Trophoblast cell (in vitro differentiated cells and primary cell): ENCODE data around the gene SLX4IP.
A peak's percentile ranks its signal among the peaks of the same experiment; 100 is the strongest.
"Not testable (repeated sequence)": the region's sequence is repeated elsewhere in the genome, so short reads cannot be mapped to it uniquely, and the experiment has no call there.

Experiments used
- DNase-seq, 2 donors: peaks; one replicate each; pipeline ENCODE4 v3.0.0-alpha.2; 2016
- H2AFZ ChIP-seq: 2 replicates; pipeline ENCODE4 v1.6.1; 2013; ENCODE audit warnings: low read length, moderate library complexity, mild to moderate bottlenecking; ENCODE audit not compliant: insufficient read depth, poor library complexity
- H2AK5ac ChIP-seq: 2 replicates; pipeline ENCODE4 v1.6.1; 2013; ENCODE audit warnings: mild to moderate bottlenecking, low read length
- H2BK120ac ChIP-seq: 2 replicates; pipeline ENCODE4 v1.6.1; 2013; ENCODE audit warnings: low read length, mild to moderate bottlenecking, moderate library complexity; ENCODE audit not compliant: insufficient read depth, poor library complexity
- H2BK12ac ChIP-seq: 2 replicates; pipeline ENCODE4 v1.6.1; 2013; ENCODE audit warnings: mild to moderate bottlenecking, low read length, moderate library complexity
- H2BK5ac ChIP-seq: 2 replicates; pipeline ENCODE4 v1.6.1; 2013; ENCODE audit warnings: low read length, low read depth, moderate library complexity, mild to moderate bottlenecking; ENCODE audit not compliant: poor library complexity
- H3K14ac ChIP-seq: 2 replicates; pipeline ENCODE4 v1.6.1; 2013; ENCODE audit warnings: mild to moderate bottlenecking, low read length
- H3K18ac ChIP-seq: 2 replicates; pipeline ENCODE4 v1.6.1; 2013; ENCODE audit warnings: mild to moderate bottlenecking, low read length
- H3K23ac ChIP-seq: 2 replicates; pipeline ENCODE4 v1.6.1; 2013; ENCODE audit warnings: low read length
- H3K27ac ChIP-seq: 2 replicates; pipeline ENCODE4 v1.5.1; 2013; ENCODE audit warnings: low read depth, mild to moderate bottlenecking, inconsistent platforms, low read length, moderate library complexity
- H3K27me3 ChIP-seq: 2 replicates; pipeline ENCODE4 v1.6.1; 2013; ENCODE audit warnings: inconsistent platforms, mild to moderate bottlenecking, low read length, moderate library complexity; ENCODE audit not compliant: insufficient read depth
- H3K36me3 ChIP-seq, 2 experiments: 1 replicate in 1 of 2; 2 replicates in 1 of 2; pipeline ENCODE4 v1.6.1; 2013; ENCODE audit warnings: low read length in 2 of 2, mild to moderate bottlenecking in 2 of 2, moderate library complexity in 1 of 2; ENCODE audit not compliant: insufficient read depth in 2 of 2, control insufficient read depth in 1 of 2
- H3K4ac ChIP-seq: 2 replicates; pipeline ENCODE4 v1.6.1; 2013; ENCODE audit warnings: low read depth, mild to moderate bottlenecking, low read length, moderate library complexity
- H3K4me1 ChIP-seq, 2 experiments: 1 replicate in 1 of 2; 2 replicates in 1 of 2; pipeline ENCODE4 v1.6.1; 2013; ENCODE audit warnings: low read length in 2 of 2, mild to moderate bottlenecking in 2 of 2, moderate library complexity in 1 of 2; ENCODE audit not compliant: insufficient read depth in 2 of 2, control insufficient read depth in 1 of 2
- H3K4me2 ChIP-seq: 2 replicates; pipeline ENCODE4 v1.6.1; 2013; ENCODE audit warnings: inconsistent platforms, mild to moderate bottlenecking, low read length, moderate library complexity
- H3K4me3 ChIP-seq: 2 replicates; pipeline ENCODE4 v1.5.1; 2013; ENCODE audit warnings: mild to moderate bottlenecking, low read depth, low read length, inconsistent platforms
- H3K79me1 ChIP-seq: one replicate; pipeline ENCODE4 v1.6.1; 2013; ENCODE audit warnings: low read length
- H3K79me2 ChIP-seq: 2 replicates; pipeline ENCODE4 v1.6.1; 2013; ENCODE audit warnings: low read length, mild to moderate bottlenecking; ENCODE audit not compliant: control insufficient read depth, insufficient read depth, poor library complexity
- H3K9ac ChIP-seq: 2 replicates; pipeline ENCODE4 v1.6.1; 2013; ENCODE audit warnings: mild to moderate bottlenecking, low read length
- H3K9me3 ChIP-seq: 2 replicates; pipeline ENCODE4 v1.6.1; 2013; ENCODE audit warnings: low read depth, mild to moderate bottlenecking, control low read depth, inconsistent platforms, low read length; ENCODE audit not compliant: insufficient read depth
- H4K12ac ChIP-seq: 2 replicates; pipeline ENCODE4 v1.6.1; 2013; ENCODE audit warnings: low read depth, mild to moderate bottlenecking, low read length, moderate library complexity
- H4K8ac ChIP-seq: 2 replicates; pipeline ENCODE4 v1.6.1; 2013; ENCODE audit warnings: low read depth, mild to moderate bottlenecking, low read length, moderate library complexity
- H4K91ac ChIP-seq: one replicate; pipeline ENCODE4 v1.6.1; 2013; ENCODE audit warnings: low read depth, mild to moderate bottlenecking, low read length, moderate library complexity
- WGBS: extraction: QIAGEN DNeasy Blood & Tissue Kit; methylation state at CpG from one replicate; pipeline ENCODE4 v1.1.7; 2013; ENCODE audit warnings: missing lambda C conversion rate; ENCODE audit not compliant: insufficient read length, insufficient coverage; ENCODE audit errors: extremely low coverage; 5-methylcytosine and 5-hydroxymethylcytosine counted together

SLX4IP gene

DNA sequence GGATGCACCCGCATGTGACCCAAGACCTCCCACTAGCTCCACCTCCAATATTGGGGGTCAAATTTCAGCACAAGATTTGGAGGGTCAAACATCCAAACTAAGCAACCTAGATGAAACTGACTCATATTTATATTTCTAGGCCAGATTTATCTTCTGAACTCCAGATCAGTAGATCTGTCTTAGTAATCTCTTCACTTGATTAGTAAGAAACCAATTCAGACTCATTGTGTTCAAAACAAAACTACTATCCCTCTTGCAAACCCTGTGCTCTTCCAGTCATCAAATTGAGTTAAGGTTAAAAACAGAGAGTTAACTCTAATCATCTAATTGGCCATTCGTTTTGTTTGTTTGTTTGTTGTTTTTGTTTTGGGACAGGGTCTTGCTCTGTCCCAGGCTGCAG lies 44.4 kb upstream of the SLX4IP start:
- no peak overlapping the region for H3K4me2 ChIP-seq
- whole genome bisulfite sequencing = no CpG with 5 or more reads among the region's 2 CpGs
- peaks cover 5% of the 10 kb centered on the region for H3K79me1 ChIP-seq
- H3K18ac ChIP-seq = no peak overlapping the region
- no peaks in the 10 kb centered on the region for H3K36me3 ChIP-seq
- no peak overlapping the region for H4K8ac ChIP-seq
- no peak overlapping the region for H3K4me3 ChIP-seq
- H2BK120ac ChIP-seq = no peak overlapping the region
- no peak overlapping the region for H4K91ac ChIP-seq
- no peak overlapping the region for H3K14ac ChIP-seq
- H2BK5ac ChIP-seq = no peak overlapping the region
- H4K12ac ChIP-seq = no peak overlapping the region
- H3K9me3 ChIP-seq = peaks cover 1% of the 10 kb centered on the region
- DNase-seq = no peak
- no peak overlapping the region for H3K9ac ChIP-seq
- H2AK5ac ChIP-seq = no peak overlapping the region
- no peak overlapping the region for H2AFZ ChIP-seq
- H3K79me2 ChIP-seq = no peaks in the 10 kb centered on the region
- no peak overlapping the region for H2BK12ac ChIP-seq
- H3K23ac ChIP-seq = no peak overlapping the region
- no peak overlapping the region for H3K4ac ChIP-seq
- no peaks in the 10 kb centered on the region for H3K27me3 ChIP-seq
- peaks cover 2 to 3% of the 10 kb centered on the region in 2 experiments for H3K4me1 ChIP-seq
- H3K27ac ChIP-seq = no peak overlapping the region

DNA sequence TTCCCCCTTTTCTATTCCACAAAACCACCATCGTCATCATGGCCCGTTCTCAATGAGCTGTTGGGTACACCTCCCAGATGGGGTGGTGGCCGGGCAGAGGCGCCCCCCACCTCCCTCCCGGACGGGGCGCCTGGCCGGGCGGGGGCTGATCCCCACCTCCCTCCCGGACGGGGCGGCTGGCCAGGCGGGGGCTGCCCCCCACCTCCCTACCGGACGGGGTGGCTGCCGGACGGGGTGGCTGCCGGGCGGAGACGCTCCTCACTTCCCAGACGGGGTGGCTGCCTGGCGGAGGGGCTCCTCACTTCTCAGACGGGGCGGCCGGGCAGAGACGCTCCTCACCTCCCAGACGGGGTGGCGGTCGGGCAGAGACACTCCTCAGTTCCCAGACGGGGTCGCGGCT lies 40.4 kb upstream of the SLX4IP start:
- H3K18ac ChIP-seq, H3K14ac ChIP-seq, H4K12ac ChIP-seq, H2AK5ac ChIP-seq, H2AFZ ChIP-seq, H2BK5ac ChIP-seq, H2BK12ac ChIP-seq, H3K4me1 ChIP-seq, H3K79me1 ChIP-seq, H4K8ac ChIP-seq, H3K27me3 ChIP-seq, H3K9ac ChIP-seq, H3K23ac ChIP-seq, H4K91ac ChIP-seq, H3K27ac ChIP-seq, H3K79me2 ChIP-seq, H3K4me2 ChIP-seq, H3K9me3 ChIP-seq, H2BK120ac ChIP-seq, H3K36me3 ChIP-seq, H3K4ac ChIP-seq, H3K4me3 ChIP-seq, DNase-seq: not testable (repeated sequence)
- no CpG with 5 or more reads among the region's 32 CpGs for WGBS

DNA sequence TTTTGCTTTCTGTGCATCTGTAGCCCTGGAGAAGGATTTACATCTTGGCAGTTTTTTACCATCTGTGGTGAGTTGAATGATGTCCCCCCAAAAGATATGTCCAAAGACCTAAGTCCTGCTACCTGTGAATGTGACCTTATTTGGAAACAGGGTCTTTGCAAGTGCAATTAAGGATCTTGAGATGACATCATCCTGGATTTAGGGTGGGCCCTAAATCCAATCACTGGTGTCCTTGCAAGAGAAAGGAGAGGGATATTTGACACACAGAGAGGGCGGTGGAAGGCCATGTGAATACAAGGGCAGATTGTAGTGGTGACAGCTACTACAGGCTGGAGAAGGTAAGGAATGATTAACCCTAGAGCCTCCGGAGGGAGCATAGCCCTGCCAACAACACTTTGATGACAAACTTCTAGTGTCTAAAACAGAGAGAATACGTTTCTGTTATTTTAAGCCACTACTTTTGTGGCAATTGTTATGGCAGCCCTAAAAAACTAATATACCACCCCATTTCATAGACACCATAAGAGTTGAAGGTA lies 36.2 kb upstream of the SLX4IP start:
- H3K4ac ChIP-seq = no peak overlapping the region
- H2BK12ac ChIP-seq = no peak overlapping the region
- H2AK5ac ChIP-seq = no peak overlapping the region
- no peak overlapping the region for H3K23ac ChIP-seq
- H2BK120ac ChIP-seq = no peak overlapping the region
- peaks cover 0 to 1% of the 10 kb centered on the region in 2 experiments for H3K36me3 ChIP-seq
- no peak overlapping the region for H4K91ac ChIP-seq
- H3K4me1 ChIP-seq = no peaks in the 10 kb centered on the region
- no peak overlapping the region for H4K12ac ChIP-seq
- H3K79me1 ChIP-seq = no peaks in the 10 kb centered on the region
- no peak for DNase-seq
- no peaks in the 10 kb centered on the region for H3K79me2 ChIP-seq
- H3K9me3 ChIP-seq = no peaks in the 10 kb centered on the region
- no peak overlapping the region for H2AFZ ChIP-seq
- H4K8ac ChIP-seq = no peak overlapping the region
- no peak overlapping the region for H3K14ac ChIP-seq
- H3K27ac ChIP-seq = no peak overlapping the region
- no peak overlapping the region for H3K4me2 ChIP-seq
- H3K27me3 ChIP-seq = no peaks in the 10 kb centered on the region
- no CpG with 5 or more reads among the region's 3 CpGs for WGBS
- H2BK5ac ChIP-seq = no peak overlapping the region
- H3K4me3 ChIP-seq = no peak overlapping the region
- peak overlapping the region; percentile 45 for H3K9ac ChIP-seq
- no peak overlapping the region for H3K18ac ChIP-seq

DNA sequence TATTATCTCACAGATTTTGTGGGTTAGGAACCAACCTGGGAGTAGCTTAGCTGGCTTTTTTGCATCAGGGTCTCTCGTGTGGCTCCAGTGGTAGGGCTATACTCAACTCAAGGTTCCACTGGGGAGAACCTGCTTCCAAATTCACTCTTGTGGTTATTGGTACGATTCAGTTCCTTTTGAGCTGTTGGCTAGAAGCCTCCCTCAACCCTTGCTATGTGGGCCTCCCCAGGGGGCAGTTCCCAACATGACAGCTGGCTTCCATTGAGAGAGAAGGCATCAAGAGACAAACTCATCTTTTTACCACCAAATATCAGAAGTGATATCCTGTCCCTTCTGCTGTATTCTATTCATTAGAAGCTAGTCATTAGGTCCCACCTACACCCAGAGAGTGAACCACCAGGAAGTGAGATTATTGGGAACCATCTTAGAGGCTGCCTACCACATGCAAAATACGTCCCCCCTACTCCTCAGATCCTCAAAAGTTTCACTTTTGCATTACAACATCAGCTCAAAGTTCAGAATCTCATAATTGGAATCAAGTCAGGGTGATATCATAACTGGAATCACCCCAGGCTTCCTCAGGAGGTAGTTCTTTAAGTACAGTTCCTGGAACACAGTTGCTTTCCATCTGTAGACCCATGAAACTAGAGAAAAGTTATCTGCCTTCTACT lies 32.0 kb upstream of the SLX4IP start:
- H3K9ac ChIP-seq = peak overlapping the region; percentile 47
- no CpG with 5 or more reads among the region's 3 CpGs for WGBS
- no peak overlapping the region for H2AK5ac ChIP-seq
- H2BK120ac ChIP-seq = no peak overlapping the region
- no peak overlapping the region for H3K27ac ChIP-seq
- no peaks in the 10 kb centered on the region for H3K9me3 ChIP-seq
- no peak overlapping the region for H3K18ac ChIP-seq
- no peak overlapping the region for H3K4me2 ChIP-seq
- H3K79me2 ChIP-seq = no peaks in the 10 kb centered on the region
- H2BK5ac ChIP-seq = no peak overlapping the region
- no peak overlapping the region for H3K4me3 ChIP-seq
- no peaks in the 10 kb centered on the region for H3K79me1 ChIP-seq
- peaks cover 0 to 4% of the 10 kb centered on the region in 2 experiments for H3K36me3 ChIP-seq
- no peak overlapping the region for H3K23ac ChIP-seq
- H3K14ac ChIP-seq = no peak overlapping the region
- no peak overlapping the region for H4K8ac ChIP-seq
- no peak overlapping the region for H4K91ac ChIP-seq
- H2AFZ ChIP-seq = no peak overlapping the region
- H3K4ac ChIP-seq = no peak overlapping the region
- no peaks in the 10 kb centered on the region for H3K4me1 ChIP-seq
- H3K27me3 ChIP-seq = no peaks in the 10 kb centered on the region
- H2BK12ac ChIP-seq = no peak overlapping the region
- DNase-seq = no peak
- no peak overlapping the region for H4K12ac ChIP-seq
